GM12892 (cell line): Measurements from ENCODE around the gene CDK12.

Source experiments
- POLR2A ChIP-seq: IDR thresholded peaks from 2 replicates; pipeline ENCODE4 v1.6.1; 2011; ENCODE audit warnings: low read depth, low read length, control low read depth
- POLR2AphosphoS5 ChIP-seq: IDR thresholded peaks from 2 replicates; pipeline ENCODE4 v1.6.1; 2011; ENCODE audit warnings: low read depth, low read length, control low read depth
- TAF1 ChIP-seq: IDR thresholded peaks from 2 replicates; pipeline ENCODE4 v1.6.1; 2011; ENCODE audit warnings: low read depth, mild to moderate bottlenecking, control low read depth, low read length, borderline replicate concordance

DNA sequence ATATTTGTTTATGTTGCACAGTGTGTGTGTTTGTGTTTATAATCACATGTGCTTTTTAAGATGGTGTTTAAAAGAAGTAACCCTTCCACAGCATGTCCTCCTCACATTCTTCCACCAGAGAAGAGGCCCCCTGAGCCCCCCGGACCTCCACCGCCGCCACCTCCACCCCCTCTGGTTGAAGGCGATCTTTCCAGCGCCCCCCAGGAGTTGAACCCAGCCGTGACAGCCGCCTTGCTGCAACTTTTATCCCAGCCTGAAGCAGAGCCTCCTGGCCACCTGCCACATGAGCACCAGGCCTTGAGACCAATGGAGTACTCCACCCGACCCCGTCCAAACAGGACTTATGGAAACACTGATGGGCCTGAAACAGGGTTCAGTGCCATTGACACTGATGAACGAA is 69.2 kb downstream of the CDK12 start:
- no peak for TF ChIP-seq TAF1
- no peak for TF ChIP-seq POLR2A
- TF ChIP-seq POLR2AphosphoS5 = no peak
